Fibroblast of pulmonary artery (primary cell): ENCODE results near the gene TBX18.

Experiments
- DNase-seq: peaks from one replicate; pipeline ENCODE4 v3.0.0-alpha.2; 2010; ENCODE audit warnings: low read depth
- H3K4me3 ChIP-seq: replicated peaks from 2 replicates; pipeline ENCODE4 v1.5.1; 2011; ENCODE audit warnings: low read depth, mild to moderate bottlenecking, control low read depth, low read length, moderate library complexity
- TF ChIP-seq, protein P1 (sequence below): IDR thresholded peaks from 2 replicates; pipeline ENCODE4 v1.5.1; 2011; ENCODE audit warnings: mild to moderate bottlenecking, control low read depth, low read length, inconsistent platforms; ENCODE audit errors: missing control alignments

The TBX18 gene

DNA sequence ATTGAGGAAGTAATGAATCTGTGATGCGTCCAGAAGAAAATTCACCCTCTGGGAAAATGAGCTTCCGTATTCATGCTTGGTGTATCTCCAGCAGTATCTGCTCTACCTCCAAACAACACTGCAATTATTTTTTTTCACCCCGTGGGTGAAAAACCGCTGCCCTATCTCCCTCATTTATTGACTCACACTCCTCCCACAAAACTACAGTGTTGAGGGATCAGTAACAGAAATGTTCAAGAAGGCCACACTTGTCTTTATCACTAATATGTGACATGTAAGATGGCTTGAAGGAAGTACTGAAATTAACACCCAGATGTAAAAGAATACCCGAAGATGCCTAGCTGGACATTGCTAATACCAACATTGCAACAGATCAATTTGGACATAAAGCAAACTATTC, 4.9 kb upstream of the TBX18 start:
- DNase-seq: peak; percentile 57
- peak overlapping the region; percentile 61 for H3K4me3 ChIP-seq
- TF ChIP-seq, protein P1, sequence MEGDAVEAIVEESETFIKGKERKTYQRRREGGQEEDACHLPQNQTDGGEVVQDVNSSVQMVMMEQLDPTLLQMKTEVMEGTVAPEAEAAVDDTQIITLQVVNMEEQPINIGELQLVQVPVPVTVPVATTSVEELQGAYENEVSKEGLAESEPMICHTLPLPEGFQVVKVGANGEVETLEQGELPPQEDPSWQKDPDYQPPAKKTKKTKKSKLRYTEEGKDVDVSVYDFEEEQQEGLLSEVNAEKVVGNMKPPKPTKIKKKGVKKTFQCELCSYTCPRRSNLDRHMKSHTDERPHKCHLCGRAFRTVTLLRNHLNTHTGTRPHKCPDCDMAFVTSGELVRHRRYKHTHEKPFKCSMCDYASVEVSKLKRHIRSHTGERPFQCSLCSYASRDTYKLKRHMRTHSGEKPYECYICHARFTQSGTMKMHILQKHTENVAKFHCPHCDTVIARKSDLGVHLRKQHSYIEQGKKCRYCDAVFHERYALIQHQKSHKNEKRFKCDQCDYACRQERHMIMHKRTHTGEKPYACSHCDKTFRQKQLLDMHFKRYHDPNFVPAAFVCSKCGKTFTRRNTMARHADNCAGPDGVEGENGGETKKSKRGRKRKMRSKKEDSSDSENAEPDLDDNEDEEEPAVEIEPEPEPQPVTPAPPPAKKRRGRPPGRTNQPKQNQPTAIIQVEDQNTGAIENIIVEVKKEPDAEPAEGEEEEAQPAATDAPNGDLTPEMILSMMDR: no peak

DNA sequence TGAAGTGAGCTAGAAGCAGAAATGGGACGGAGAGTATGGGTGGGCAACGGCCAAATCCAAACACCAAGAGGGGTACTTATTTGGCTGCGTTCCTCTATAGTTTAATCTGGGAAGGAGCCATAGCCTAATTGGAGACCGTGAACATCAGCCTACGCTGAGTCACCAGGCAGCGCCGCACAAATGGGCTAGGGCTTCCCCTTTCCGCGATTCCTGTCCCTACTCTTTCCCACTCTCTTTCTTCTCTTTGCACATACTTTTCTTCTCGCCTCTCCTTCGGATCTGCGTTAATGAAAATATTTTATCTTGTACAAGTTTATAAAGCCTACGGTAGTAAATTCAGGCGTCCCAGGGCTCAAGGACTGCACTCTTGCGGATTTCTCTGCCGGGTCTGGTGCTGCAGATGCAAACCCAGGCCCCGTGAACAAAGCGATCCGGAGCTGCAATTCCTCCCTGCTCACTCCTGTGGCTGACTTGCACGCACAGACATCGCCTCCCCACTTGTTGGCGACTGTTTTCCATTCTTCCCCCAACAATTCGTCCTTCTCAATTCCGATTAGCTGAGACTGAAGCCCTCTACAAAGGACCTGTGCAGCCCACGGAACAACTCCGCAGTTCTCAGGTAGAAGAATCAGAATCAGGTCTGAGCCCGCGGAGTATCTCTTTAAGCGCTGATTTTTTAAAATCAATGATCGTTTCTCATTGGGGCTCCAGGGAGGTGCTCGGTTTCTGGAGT, 4.2 kb upstream of the TBX18 start:
- TF ChIP-seq, protein P1: no peak
- DNase-seq: peak; percentile 82
- H3K4me3 ChIP-seq: peak overlapping the region; percentile 61

DNA sequence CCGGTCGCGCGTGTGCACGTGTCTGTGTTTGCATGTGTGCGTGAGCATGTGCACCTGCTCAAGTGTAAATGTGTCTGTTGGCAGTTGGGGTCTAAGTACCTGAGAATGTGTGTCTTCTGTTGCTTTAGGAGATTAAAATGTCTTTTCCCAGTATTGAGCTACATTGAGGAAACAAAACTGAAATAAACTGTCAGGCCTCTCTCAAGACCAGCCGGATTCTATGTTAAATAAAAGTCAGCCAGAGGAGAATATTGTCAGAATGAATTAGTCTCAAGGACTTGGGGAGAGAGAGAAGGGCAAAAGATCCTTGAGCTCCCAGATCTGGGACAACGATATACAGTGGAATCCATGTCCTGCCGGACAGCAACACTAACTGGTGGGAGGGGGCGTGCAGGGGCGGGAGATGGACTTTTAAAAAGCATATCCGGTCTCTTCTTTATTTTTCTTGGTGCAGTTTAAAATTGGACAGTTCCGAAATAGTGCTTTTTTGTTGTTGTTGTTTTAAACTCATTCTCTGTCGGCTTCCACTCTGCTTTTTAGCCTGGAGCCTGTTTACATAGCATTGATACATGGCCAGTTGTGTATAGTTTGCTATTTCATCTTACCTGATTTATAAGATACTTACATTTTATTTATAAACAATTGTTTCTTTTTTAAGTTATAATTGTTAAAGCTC, 3.3 kb upstream of the TBX18 start:
- peak overlapping the region; percentile 61 for H3K4me3 ChIP-seq
- TF ChIP-seq, protein P1: no peak
- DNase-seq: no peak

DNA sequence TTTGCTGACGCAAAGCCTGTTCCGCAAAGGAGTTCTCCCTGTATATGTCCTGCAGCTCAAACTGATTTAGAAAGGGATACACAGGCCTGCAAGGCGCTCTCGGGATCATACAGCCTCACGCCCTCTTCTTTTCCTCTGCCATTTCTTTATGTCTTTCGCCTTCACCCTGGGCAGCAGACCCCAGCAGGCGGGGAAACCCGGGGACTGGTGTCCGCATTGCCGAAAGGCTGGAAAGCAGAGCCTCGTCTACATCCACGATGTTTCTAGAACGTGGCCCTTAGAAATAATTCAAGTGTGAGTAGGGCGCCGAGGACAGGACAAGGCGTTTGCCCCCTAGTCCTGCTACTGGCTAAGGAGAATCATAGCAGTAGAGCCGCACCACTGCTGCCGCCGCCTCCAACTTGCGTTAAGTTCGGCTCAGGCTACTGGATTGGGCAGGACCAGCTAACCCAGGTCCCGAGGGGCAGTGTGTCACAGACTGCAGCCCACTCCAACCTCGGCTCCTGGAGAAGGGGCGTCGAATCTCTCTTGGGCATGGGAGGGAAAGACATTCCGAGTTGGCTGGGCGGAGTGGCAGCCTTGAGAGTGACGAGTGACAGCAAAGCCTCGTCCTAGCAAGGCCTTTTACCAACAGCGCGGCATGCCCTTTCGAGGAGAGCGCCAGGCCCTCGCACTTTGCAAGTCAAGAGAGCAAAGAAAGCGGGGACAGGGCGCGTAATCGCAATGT, 2.6 kb upstream of the TBX18 start:
- no peak overlapping the region for H3K4me3 ChIP-seq
- peak; percentile 47 for DNase-seq
- TF ChIP-seq, protein P1: no peak

DNA sequence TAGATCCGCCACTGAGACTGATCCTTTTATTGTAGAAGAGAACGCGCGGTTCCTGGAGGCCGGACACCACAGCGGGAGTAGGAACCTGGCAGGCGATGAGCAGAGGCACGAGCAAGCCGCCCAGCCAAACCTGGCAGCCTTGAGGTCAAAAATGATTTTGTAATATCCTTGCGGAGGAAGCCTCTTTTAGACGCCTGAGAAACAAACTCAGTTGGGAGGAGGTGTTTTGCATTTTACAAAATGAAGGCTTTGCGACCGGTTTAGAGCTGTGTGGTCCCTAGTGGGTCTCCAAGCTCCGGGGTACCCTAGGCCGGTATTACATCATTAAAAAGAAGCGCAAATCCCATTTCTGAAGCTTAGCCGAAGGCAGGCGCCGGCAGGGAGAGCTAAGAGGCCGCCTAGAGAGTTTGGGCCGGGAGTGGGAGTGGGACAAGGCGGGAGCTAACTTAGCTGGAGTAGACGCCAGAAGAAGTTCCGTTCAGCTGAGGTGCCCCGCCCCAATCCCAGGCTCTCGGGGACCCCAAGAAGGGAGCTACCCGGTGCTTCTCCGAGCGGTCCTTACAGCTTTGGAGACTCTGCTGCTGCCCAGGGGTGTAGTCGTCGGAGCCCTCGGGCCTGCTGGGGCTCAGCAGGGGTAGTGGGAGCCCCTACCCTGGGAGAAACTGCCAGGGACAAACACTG, 1.9 kb upstream of the TBX18 start:
- TF ChIP-seq, protein P1: no peak

DNA sequence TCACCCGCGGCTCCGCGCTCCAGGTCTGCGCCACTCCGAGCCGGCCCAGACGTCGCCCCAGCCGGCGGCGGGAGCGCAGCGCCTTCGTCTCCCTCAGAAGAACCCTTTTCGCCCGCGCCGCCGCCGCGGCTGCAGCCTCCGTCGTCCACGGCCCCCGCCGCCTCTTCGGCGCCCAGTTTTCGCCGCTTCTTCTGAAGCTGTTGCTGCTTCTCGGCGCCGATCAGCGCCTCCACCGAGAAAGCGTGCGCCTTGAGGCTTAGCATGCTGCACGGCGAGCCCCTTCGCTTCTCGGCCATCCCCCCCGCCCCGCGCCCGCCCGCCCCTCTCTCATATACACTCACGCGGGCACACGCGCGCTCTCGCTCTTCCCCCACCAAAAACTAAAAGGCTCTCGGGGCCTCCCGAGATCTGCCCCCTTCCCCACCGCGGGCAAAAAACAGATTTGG, 489 bp downstream of the TBX18 start:
- H3K4me3 ChIP-seq: peak overlapping the region; percentile 92
- TF ChIP-seq, protein P1: no peak
- no peak for DNase-seq

More for the DNA sequence above, 1.9 kb upstream of the TBX18 start:
- DNase-seq: peak; percentile 88
- H3K4me3 ChIP-seq: no peak overlapping the region
